Endothelial cell of umbilical vein (primary cell): Measurements from ENCODE around the gene TMEM170A.

ENCODE experiments used
- JUN ChIP-seq: IDR thresholded peaks from 2 replicates; pipeline ENCODE4 v1.6.1; 2011; ENCODE audit warnings: borderline replicate concordance, low read depth; ENCODE audit not compliant: insufficient read length, insufficient read depth
- POLR2A ChIP-seq: IDR thresholded peaks from 2 replicates; pipeline ENCODE4 v1.6.1; 2012; ENCODE audit warnings: low read depth, mild to moderate bottlenecking, control low read depth, low read length
- POLR2AphosphoS5 ChIP-seq: IDR thresholded peaks from 2 replicates; pipeline ENCODE4 v1.6.1; 2012; ENCODE audit warnings: low read depth, mild to moderate bottlenecking, control low read depth, low read length, moderate library complexity; ENCODE audit not compliant: insufficient read depth
- TF ChIP-seq, protein P1 (sequence below), 2 donors: IDR thresholded peaks; 1 replicate in 1 of 2; 2 replicates in 1 of 2; pipeline ENCODE4 v1.5.1; 2011; ENCODE audit warnings: low read length in 2 of 2, mild to moderate bottlenecking in 2 of 2, moderate library complexity in 2 of 2, control low read depth in 1 of 2, inconsistent platforms in 1 of 2, low read depth in 1 of 2; ENCODE audit not compliant: insufficient read depth in 1 of 2; ENCODE audit errors: extremely low read depth in 1 of 2
- TF ChIP-seq, protein P2 (sequence below): IDR thresholded peaks from 2 replicates; pipeline ENCODE4 v1.6.1; 2011; ENCODE audit not compliant: insufficient read depth, insufficient read length

DNA sequence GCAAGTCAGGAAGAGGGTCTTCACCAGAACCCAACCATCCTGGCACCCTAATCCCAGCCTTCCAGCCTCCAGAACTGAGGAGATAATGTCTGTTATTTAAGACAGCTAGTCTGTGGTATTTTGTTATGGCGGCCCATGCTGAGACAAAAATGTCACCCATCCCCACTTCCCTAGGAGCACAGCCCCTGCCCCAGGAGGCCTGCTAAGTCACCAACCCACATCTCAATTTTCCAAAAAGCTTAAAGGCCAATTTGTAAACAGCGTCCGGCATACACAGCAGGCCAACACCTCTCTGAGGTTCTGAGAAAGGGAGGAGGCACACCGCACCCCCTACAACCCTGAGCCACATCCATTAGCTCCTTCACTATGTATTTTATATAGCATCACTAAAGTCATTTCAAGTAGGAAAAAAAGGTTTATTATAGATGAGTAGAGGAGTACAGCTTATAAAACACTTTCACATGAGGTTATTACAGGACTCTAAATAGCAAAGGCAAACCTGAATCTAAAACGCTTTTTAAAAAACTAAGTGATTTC, 6.9 kb downstream of the TMEM170A start:
- TF ChIP-seq, protein P1, sequence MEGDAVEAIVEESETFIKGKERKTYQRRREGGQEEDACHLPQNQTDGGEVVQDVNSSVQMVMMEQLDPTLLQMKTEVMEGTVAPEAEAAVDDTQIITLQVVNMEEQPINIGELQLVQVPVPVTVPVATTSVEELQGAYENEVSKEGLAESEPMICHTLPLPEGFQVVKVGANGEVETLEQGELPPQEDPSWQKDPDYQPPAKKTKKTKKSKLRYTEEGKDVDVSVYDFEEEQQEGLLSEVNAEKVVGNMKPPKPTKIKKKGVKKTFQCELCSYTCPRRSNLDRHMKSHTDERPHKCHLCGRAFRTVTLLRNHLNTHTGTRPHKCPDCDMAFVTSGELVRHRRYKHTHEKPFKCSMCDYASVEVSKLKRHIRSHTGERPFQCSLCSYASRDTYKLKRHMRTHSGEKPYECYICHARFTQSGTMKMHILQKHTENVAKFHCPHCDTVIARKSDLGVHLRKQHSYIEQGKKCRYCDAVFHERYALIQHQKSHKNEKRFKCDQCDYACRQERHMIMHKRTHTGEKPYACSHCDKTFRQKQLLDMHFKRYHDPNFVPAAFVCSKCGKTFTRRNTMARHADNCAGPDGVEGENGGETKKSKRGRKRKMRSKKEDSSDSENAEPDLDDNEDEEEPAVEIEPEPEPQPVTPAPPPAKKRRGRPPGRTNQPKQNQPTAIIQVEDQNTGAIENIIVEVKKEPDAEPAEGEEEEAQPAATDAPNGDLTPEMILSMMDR (IDR thresholded peaks at IDR 0.05; ENCODE audit: extremely low read depth in 1 of 2, insufficient read depth in 1 of 2, low read depth in 1 of 2, low read length in 2 of 2): no peak
- TF ChIP-seq POLR2AphosphoS5 (no peak), JUN (no peak), POLR2A (no peak)
- TF ChIP-seq, protein P2, sequence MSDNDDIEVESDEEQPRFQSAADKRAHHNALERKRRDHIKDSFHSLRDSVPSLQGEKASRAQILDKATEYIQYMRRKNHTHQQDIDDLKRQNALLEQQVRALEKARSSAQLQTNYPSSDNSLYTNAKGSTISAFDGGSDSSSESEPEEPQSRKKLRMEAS: no peak
